HG02973 (cell line): ENCODE data around the gene TBC1D28.
"Not testable (repeated sequence)": the region's sequence is repeated elsewhere in the genome, so short reads cannot be mapped to it uniquely, and the experiment has no call there.

Source experiments
- ATAC-seq: cut with Tn5 transposase; IDR thresholded peaks from one replicate; pipeline ENCODE4 v1.9.1; 2021; ENCODE audit warnings: moderate library complexity; ENCODE audit not compliant: unreplicated experiment

TBC1D28 gene

GRCh38 chr17:18644291-18644690 is at the start of gene TBC1D28:
TBC1D28 (minus strand) TSS chr17:18644391; CDS start chr17:18641352, 3,039 bp downstream.
- ATAC-seq, result not testable (repeated sequence)

- ATAC-seq, result not testable (repeated sequence)
Measured at GRCh38 chr17:18682668-18683067, 38.5 kb upstream of the TBC1D28 start.

- ATAC-seq, result peak; percentile 81
Measured at GRCh38 chr17:18681767-18682571, 37.8 kb upstream of the TBC1D28 start, which contains the start of gene FOXO3B. FOXO3B (minus strand) TSS chr17:18682314; CDS start chr17:18681651, 663 bp downstream.

GRCh38 chr17:18677381-18677780 is 33.2 kb upstream of the TBC1D28 start:
- ATAC-seq, result not testable (repeated sequence)

GRCh38 chr17:18676928-18677327 is 32.7 kb upstream of the TBC1D28 start:
- not testable (repeated sequence) for ATAC-seq

GRCh38 chr17:18672395-18673227 is 28.4 kb upstream of the TBC1D28 start:
- ATAC-seq, result not testable (repeated sequence)

- ATAC-seq, result not testable (repeated sequence)
Measured at GRCh38 chr17:18668625-18669024, 24.4 kb upstream of the TBC1D28 start.

- not testable (repeated sequence) for ATAC-seq
Measured at GRCh38 chr17:18667535-18667934, 23.3 kb upstream of the TBC1D28 start.

GRCh38 chr17:18666326-18666725 is 22.1 kb upstream of the TBC1D28 start:
- not testable (repeated sequence) for ATAC-seq

GRCh38 chr17:18661924-18662624 is 17.9 kb upstream of the TBC1D28 start:
- ATAC-seq, result not testable (repeated sequence)

- ATAC-seq, result not testable (repeated sequence)
Measured at GRCh38 chr17:18650094-18650493, 5.9 kb upstream of the TBC1D28 start.

GRCh38 chr17:18643124-18643523 is 1.1 kb downstream of the TBC1D28 start:
- ATAC-seq, result not testable (repeated sequence)

- not testable (repeated sequence) for ATAC-seq
Measured at GRCh38 chr17:18638357-18638756, 5.8 kb downstream of the TBC1D28 start.

GRCh38 chr17:18636237-18636636 is 8.0 kb downstream of the TBC1D28 start:
- not testable (repeated sequence) for ATAC-seq

GRCh38 chr17:18635773-18636172 is 8.4 kb downstream of the TBC1D28 start:
- not testable (repeated sequence) for ATAC-seq

GRCh38 chr17:18634550-18635263 is 9.5 kb downstream of the TBC1D28 start:
- ATAC-seq, result not testable (repeated sequence)

GRCh38 chr17:18626152-18626870 is 17.9 kb downstream of the TBC1D28 start:
- no peak for ATAC-seq

- peak; percentile 77 for ATAC-seq
Measured at GRCh38 chr17:18625509-18626104, 18.6 kb downstream of the TBC1D28 start.

- ATAC-seq, result peak; percentile 10
Measured at GRCh38 chr17:18624862-18625501, 19.2 kb downstream of the TBC1D28 start.
